Endometrial microvascular endothelial cells (primary cell): ENCODE results near the gene MCM8. TPM values are rescaled to one million over a fixed set of nuclear protein-coding genes. Genes with fewer than 3 reads are reported as not detected.

ENCODE experiments used
- in situ Hi-C: cut with HindIII; loops from 2 replicates; pipeline ENCODE4 v1.10.0; 2017; ENCODE audit warnings: low sequenced_read_pairs, low pct_unique_long_range_greater_than_20kb; ENCODE audit errors: inconsistent ontology term
- total RNA-seq: library from RNA; depleted of rRNA; stranded (reverse); fragments of >200 nt; gene quantifications from one replicate; pipeline ENCODE4 v1.2.3, GENCODE V29; 2015; ENCODE audit errors: inconsistent ontology term

The MCM8 gene
- total RNA-seq, 1 donor from 2014 or later: 14.5 TPM

- in situ Hi-C loops: no loop called here
Observed at GRCh38 chr20:5936238-5936637, 14.2 kb upstream of the MCM8 start.

GRCh38 chr20:5938456-5939029 is 11.9 kb upstream of the MCM8 start:
- in situ Hi-C loops: no loop called here

GRCh38 chr20:5945963-5946362 is 4.5 kb upstream of the MCM8 start:
- in situ Hi-C loops: no loop called here

GRCh38 chr20:5947276-5947675 is 3.2 kb upstream of the MCM8 start:
- in situ Hi-C loops: no loop called here

GRCh38 chr20:5949943-5950270 is 545 bp upstream of the MCM8 start:
- in situ Hi-C loops: no loop called here

GRCh38 chr20:5967469-5967868 is 17.0 kb downstream of the MCM8 start:
- in situ Hi-C loops: no loop called here

GRCh38 chr20:5968462-5968861 is 18.0 kb downstream of the MCM8 start:
- in situ Hi-C loops: no loop called here

- in situ Hi-C loops: no loop called here
Observed at GRCh38 chr20:5969348-5969935, 19.0 kb downstream of the MCM8 start.

- in situ Hi-C loops: no loop called here
Observed at GRCh38 chr20:5969940-5970339, 19.5 kb downstream of the MCM8 start.

GRCh38 chr20:5970381-5970780 is 19.9 kb downstream of the MCM8 start:
- in situ Hi-C loops: no loop called here

GRCh38 chr20:5971203-5971602 is 20.8 kb downstream of the MCM8 start:
- in situ Hi-C loops: no loop called here

- in situ Hi-C loops: no loop called here
Observed at GRCh38 chr20:5973172-5973571, 22.7 kb downstream of the MCM8 start.

GRCh38 chr20:5973971-5974370 is 23.5 kb downstream of the MCM8 start:
- in situ Hi-C loops: no loop called here

GRCh38 chr20:5974531-5974930 is 24.1 kb downstream of the MCM8 start:
- in situ Hi-C loops: no loop called here

GRCh38 chr20:5975778-5976177 is 25.3 kb downstream of the MCM8 start:
- in situ Hi-C loops: no loop called here

- in situ Hi-C loops: no loop called here
Observed at GRCh38 chr20:5977223-5977622, 26.8 kb downstream of the MCM8 start.

- in situ Hi-C loops: no loop called here
Observed at GRCh38 chr20:5977975-5978374, 27.5 kb downstream of the MCM8 start.

- in situ Hi-C loops: no loop called here
Observed at GRCh38 chr20:5979801-5980200, 29.3 kb downstream of the MCM8 start.

- in situ Hi-C loops: no loop called here
Observed at GRCh38 chr20:5980720-5981538, 30.5 kb downstream of the MCM8 start.

- in situ Hi-C loops: no loop called here
Observed at GRCh38 chr20:5987383-5987782, 36.9 kb downstream of the MCM8 start.
